ENCODE results near the gene AIPL1. TPM values are rescaled to one million over a fixed set of nuclear protein-coding genes. Genes with fewer than 3 reads are reported as not detected.

The AIPL1 gene
- total and polyA plus RNA-seq, 2 experiments from 2014 or later: 0.17 to 0.24 TPM

DNA sequence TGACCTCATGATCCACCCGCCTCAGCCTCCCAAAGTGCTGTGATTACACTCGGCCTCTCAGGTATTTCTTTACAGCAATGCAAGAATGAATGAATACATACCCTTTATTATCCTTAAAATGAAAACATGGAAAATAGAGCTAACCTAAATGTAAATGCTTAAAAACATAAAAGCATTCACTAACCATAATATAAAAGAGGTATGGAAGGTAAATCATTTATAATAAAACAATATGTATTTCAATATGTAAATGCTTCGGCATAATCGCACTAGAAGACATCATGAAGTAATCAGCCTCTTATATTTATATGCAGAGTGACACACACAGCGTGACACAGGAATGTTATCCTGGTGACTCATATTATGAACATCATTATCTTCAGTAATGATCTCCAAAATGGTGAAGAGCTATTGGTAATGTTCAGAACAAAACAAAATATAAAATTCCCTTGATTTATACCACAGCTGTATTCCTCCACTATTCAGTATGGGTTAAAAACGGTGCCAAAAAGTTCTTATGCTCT, 53.9 kb downstream of the AIPL1 start:
- no peak overlapping the region for H2AFZ ChIP-seq
- no peak overlapping the region for H3K4me2 ChIP-seq
- peaks cover 5% of the 10 kb centered on the region; the same call in 1 of the 2 replicates for H3K4me1 ChIP-seq (ENCODE audit: insufficient read depth)
- Mint-ChIP-seq H3K9me3 (peaks cover 10% of the 10 kb centered on the region; the same call in 2 of the 3 replicates), H3K36me3 (ENCODE audit: low read depth) (no peaks in the 10 kb centered on the region), H3K4me3 (no peak overlapping the region), H3K27ac (no peak overlapping the region), H3K27me3 (ENCODE audit: insufficient read depth, low read depth, poor library complexity) (peaks cover 3% of the 10 kb centered on the region), H3K4me1 (peaks cover 8% of the 10 kb centered on the region)
- no peak for DNase-seq (ENCODE audit: low spot score)
- no peaks in the 10 kb centered on the region for H3F3A ChIP-seq (replicated peaks; ENCODE audit: low read depth)
- no peak overlapping the region for H3K4me3 ChIP-seq
- H4K20me1 ChIP-seq (replicated peaks; ENCODE audit: insufficient read depth): no peaks in the 10 kb centered on the region
- no peak overlapping the region for H3K27ac ChIP-seq (ENCODE audit: low read depth)
- TF ChIP-seq, protein P1, sequence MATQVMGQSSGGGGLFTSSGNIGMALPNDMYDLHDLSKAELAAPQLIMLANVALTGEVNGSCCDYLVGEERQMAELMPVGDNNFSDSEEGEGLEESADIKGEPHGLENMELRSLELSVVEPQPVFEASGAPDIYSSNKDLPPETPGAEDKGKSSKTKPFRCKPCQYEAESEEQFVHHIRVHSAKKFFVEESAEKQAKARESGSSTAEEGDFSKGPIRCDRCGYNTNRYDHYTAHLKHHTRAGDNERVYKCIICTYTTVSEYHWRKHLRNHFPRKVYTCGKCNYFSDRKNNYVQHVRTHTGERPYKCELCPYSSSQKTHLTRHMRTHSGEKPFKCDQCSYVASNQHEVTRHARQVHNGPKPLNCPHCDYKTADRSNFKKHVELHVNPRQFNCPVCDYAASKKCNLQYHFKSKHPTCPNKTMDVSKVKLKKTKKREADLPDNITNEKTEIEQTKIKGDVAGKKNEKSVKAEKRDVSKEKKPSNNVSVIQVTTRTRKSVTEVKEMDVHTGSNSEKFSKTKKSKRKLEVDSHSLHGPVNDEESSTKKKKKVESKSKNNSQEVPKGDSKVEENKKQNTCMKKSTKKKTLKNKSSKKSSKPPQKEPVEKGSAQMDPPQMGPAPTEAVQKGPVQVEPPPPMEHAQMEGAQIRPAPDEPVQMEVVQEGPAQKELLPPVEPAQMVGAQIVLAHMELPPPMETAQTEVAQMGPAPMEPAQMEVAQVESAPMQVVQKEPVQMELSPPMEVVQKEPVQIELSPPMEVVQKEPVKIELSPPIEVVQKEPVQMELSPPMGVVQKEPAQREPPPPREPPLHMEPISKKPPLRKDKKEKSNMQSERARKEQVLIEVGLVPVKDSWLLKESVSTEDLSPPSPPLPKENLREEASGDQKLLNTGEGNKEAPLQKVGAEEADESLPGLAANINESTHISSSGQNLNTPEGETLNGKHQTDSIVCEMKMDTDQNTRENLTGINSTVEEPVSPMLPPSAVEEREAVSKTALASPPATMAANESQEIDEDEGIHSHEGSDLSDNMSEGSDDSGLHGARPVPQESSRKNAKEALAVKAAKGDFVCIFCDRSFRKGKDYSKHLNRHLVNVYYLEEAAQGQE (IDR thresholded peaks at IDR 0.05; ENCODE audit: unreplicated experiment): no peak
- TF ChIP-seq, protein P2, sequence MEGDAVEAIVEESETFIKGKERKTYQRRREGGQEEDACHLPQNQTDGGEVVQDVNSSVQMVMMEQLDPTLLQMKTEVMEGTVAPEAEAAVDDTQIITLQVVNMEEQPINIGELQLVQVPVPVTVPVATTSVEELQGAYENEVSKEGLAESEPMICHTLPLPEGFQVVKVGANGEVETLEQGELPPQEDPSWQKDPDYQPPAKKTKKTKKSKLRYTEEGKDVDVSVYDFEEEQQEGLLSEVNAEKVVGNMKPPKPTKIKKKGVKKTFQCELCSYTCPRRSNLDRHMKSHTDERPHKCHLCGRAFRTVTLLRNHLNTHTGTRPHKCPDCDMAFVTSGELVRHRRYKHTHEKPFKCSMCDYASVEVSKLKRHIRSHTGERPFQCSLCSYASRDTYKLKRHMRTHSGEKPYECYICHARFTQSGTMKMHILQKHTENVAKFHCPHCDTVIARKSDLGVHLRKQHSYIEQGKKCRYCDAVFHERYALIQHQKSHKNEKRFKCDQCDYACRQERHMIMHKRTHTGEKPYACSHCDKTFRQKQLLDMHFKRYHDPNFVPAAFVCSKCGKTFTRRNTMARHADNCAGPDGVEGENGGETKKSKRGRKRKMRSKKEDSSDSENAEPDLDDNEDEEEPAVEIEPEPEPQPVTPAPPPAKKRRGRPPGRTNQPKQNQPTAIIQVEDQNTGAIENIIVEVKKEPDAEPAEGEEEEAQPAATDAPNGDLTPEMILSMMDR (conservative IDR thresholded peaks at IDR 0.05; ENCODE audit: low read depth in 2 of 2): no peak
- TF ChIP-seq POLR2AphosphoS5 (IDR thresholded peaks at IDR 0.05; ENCODE audit: low read depth) (no peak), CREB1 (CRISPR knock-in tag; IDR thresholded peaks at IDR 0.05; ENCODE audit: low read depth) (no peak), JUNB (IDR thresholded peaks at IDR 0.05; ENCODE audit: unreplicated experiment) (no peak), ZNF331 (CRISPR knock-in tag; IDR thresholded peaks at IDR 0.05; ENCODE audit: low read depth) (no peak), STAT1 (IDR thresholded peaks at IDR 0.05; ENCODE audit: unreplicated experiment) (no peak), EZH2phosphoT487 (IDR thresholded peaks at IDR 0.05; ENCODE audit: unreplicated experiment) (no peak), ZNF114 (CRISPR knock-in tag; IDR thresholded peaks at IDR 0.05) (no peak), EZH2 (IDR thresholded peaks at IDR 0.05; ENCODE audit: low read depth, unreplicated experiment) (no peak), NANOG (IDR thresholded peaks at IDR 0.05; ENCODE audit: borderline replicate concordance) (no peak)
- TF ChIP-seq, protein P3, sequence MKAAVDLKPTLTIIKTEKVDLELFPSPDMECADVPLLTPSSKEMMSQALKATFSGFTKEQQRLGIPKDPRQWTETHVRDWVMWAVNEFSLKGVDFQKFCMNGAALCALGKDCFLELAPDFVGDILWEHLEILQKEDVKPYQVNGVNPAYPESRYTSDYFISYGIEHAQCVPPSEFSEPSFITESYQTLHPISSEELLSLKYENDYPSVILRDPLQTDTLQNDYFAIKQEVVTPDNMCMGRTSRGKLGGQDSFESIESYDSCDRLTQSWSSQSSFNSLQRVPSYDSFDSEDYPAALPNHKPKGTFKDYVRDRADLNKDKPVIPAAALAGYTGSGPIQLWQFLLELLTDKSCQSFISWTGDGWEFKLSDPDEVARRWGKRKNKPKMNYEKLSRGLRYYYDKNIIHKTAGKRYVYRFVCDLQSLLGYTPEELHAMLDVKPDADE (IDR thresholded peaks at IDR 0.05): no peak
- TF ChIP-seq, protein P4, sequence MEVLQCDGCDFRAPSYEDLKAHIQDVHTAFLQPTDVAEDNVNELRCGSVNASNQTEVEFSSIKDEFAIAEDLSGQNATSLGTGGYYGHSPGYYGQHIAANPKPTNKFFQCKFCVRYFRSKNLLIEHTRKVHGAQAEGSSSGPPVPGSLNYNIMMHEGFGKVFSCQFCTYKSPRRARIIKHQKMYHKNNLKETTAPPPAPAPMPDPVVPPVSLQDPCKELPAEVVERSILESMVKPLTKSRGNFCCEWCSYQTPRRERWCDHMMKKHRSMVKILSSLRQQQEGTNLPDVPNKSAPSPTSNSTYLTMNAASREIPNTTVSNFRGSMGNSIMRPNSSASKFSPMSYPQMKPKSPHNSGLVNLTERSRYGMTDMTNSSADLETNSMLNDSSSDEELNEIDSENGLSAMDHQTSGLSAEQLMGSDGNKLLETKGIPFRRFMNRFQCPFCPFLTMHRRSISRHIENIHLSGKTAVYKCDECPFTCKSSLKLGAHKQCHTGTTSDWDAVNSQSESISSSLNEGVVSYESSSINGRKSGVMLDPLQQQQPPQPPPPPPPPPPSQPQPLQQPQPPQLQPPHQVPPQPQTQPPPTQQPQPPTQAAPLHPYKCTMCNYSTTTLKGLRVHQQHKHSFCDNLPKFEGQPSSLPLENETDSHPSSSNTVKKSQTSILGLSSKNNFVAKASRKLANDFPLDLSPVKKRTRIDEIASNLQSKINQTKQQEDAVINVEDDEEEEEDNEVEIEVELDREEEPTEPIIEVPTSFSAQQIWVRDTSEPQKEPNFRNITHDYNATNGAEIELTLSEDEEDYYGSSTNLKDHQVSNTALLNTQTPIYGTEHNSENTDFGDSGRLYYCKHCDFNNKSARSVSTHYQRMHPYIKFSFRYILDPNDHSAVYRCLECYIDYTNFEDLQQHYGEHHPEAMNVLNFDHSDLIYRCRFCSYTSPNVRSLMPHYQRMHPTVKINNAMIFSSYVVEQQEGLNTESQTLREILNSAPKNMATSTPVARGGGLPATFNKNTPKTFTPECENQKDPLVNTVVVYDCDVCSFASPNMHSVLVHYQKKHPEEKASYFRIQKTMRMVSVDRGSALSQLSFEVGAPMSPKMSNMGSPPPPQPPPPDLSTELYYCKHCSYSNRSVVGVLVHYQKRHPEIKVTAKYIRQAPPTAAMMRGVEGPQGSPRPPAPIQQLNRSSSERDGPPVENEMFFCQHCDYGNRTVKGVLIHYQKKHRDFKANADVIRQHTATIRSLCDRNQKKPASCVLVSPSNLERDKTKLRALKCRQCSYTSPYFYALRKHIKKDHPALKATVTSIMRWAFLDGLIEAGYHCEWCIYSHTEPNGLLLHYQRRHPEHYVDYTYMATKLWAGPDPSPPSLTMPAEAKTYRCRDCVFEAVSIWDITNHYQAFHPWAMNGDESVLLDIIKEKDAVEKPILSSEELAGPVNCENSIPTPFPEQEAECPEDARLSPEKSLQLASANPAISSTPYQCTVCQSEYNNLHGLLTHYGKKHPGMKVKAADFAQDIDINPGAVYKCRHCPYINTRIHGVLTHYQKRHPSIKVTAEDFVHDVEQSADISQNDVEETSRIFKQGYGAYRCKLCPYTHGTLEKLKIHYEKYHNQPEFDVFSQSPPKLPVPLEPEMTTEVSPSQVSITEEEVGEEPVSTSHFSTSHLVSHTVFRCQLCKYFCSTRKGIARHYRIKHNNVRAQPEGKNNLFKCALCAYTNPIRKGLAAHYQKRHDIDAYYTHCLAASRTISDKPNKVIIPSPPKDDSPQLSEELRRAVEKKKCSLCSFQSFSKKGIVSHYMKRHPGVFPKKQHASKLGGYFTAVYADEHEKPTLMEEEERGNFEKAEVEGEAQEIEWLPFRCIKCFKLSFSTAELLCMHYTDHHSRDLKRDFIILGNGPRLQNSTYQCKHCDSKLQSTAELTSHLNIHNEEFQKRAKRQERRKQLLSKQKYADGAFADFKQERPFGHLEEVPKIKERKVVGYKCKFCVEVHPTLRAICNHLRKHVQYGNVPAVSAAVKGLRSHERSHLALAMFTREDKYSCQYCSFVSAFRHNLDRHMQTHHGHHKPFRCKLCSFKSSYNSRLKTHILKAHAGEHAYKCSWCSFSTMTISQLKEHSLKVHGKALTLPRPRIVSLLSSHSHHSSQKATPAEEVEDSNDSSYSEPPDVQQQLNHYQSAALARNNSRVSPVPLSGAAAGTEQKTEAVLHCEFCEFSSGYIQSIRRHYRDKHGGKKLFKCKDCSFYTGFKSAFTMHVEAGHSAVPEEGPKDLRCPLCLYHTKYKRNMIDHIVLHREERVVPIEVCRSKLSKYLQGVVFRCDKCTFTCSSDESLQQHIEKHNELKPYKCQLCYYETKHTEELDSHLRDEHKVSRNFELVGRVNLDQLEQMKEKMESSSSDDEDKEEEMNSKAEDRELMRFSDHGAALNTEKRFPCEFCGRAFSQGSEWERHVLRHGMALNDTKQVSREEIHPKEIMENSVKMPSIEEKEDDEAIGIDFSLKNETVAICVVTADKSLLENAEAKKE (CRISPR knock-in tag; IDR thresholded peaks at IDR 0.05): no peak
- no peaks in the 10 kb centered on the region for H3K27me3 ChIP-seq (ENCODE audit: insufficient read depth)
- no peak for ATAC-seq
- H3K79me2 ChIP-seq (replicated peaks; ENCODE audit: insufficient read depth): no peaks in the 10 kb centered on the region
- 0 out of 2 replicates have a peak, but pooled peaks cover 4% of the 10 kb centered on the region for H3K9me2 ChIP-seq (ENCODE audit: insufficient read depth)
- no peaks in the 10 kb centered on the region for H3K36me3 ChIP-seq (ENCODE audit: insufficient read depth)
